HepG2 (cell line): Measurements from ENCODE around the gene TGM2. TPM values are rescaled to one million over a fixed set of nuclear protein-coding genes. Genes with fewer than 3 reads are reported as not detected.

Source experiments
- BRCA1 ChIP-seq: sonication (generic); formaldehyde crosslinking; IDR thresholded peaks from 2 replicates; pipeline ENCODE4 v1.4.0; 2020; ENCODE audit warnings: missing genetic modification reagents
- FOXJ3 ChIP-seq: sonication (generic); formaldehyde crosslinking; IDR thresholded peaks from 2 replicates; pipeline ENCODE4 v1.4.0; 2020; ENCODE audit warnings: missing genetic modification reagents, mild to moderate bottlenecking, borderline replicate concordance
- HDAC2 ChIP-seq: sonication (generic); formaldehyde crosslinking; IDR thresholded peaks from 2 replicates; pipeline ENCODE4 v1.4.0; 2020; ENCODE audit warnings: missing genetic modification reagents
- HES4 ChIP-seq: sonication (generic); formaldehyde crosslinking; IDR thresholded peaks from 2 replicates; pipeline ENCODE4 v1.9.0; 2021; ENCODE audit warnings: mild to moderate bottlenecking, missing genetic modification reagents, borderline replicate concordance
- HNF1A ChIP-seq, 2 experiments: sonication (generic) in 1 of 2; formaldehyde crosslinking in 1 of 2; IDR thresholded peaks; 2 replicates each; pipeline versions ENCODE4 v1.4.0 to v1.6.1; 2016 to 2020; ENCODE audit warnings: borderline replicate concordance in 1 of 2, low read depth in 1 of 2, mild to moderate bottlenecking in 1 of 2, missing genetic modification reagents in 1 of 2
- IRF2 ChIP-seq: IDR thresholded peaks from 2 replicates; pipeline ENCODE4 v1.6.1; 2018; ENCODE audit warnings: missing genetic modification reagents, missing compliant biosample characterization
- KDM6A ChIP-seq: IDR thresholded peaks from 2 replicates; pipeline ENCODE4 v1.6.1; 2016; ENCODE audit warnings: low read depth
- MIXL1 ChIP-seq: IDR thresholded peaks from 2 replicates; pipeline ENCODE4 v1.6.1; 2016
- MLX ChIP-seq: IDR thresholded peaks from 2 replicates; pipeline ENCODE4 v1.6.1; 2016
- RCOR2 ChIP-seq: IDR thresholded peaks from 2 replicates; pipeline ENCODE4 v1.6.1; 2016; ENCODE audit warnings: missing biosample characterization, missing genetic modification reagents
- TARDBP ChIP-seq: sonication (generic); formaldehyde crosslinking; IDR thresholded peaks from 2 replicates; pipeline ENCODE4 v1.8.0; 2022; ENCODE audit warnings: mild to moderate bottlenecking, missing genetic modification reagents
- TCF12 ChIP-seq, 2 experiments: fragments of 450-650 bp in 1 of 2; sonication (generic) in 1 of 2; formaldehyde crosslinking in 1 of 2; IDR thresholded peaks; 2 replicates each; pipeline versions ENCODE4 v1.6.1 to v1.8.0; 2017 to 2022; ENCODE audit warnings: antibody characterized with exemption in 1 of 2, mild to moderate bottlenecking in 1 of 2, missing genetic modification reagents in 1 of 2, moderate library complexity in 1 of 2
- TEAD2 ChIP-seq: sonication (generic); formaldehyde crosslinking; IDR thresholded peaks from 2 replicates; pipeline ENCODE4 v1.9.0; 2021; ENCODE audit warnings: missing genetic modification reagents
- TP53 ChIP-seq: sonication (generic); formaldehyde crosslinking; conservative IDR thresholded peaks from 2 replicates; pipeline ENCODE4 v1.4.0; 2020; ENCODE audit warnings: missing genetic modification reagents
- ZBTB44 ChIP-seq: sonication (generic); formaldehyde crosslinking; IDR thresholded peaks from 2 replicates; pipeline ENCODE4 v1.4.0; 2020; ENCODE audit warnings: missing genetic modification reagents
- ZBTB49 ChIP-seq: sonication (generic); formaldehyde crosslinking; IDR thresholded peaks from 2 replicates; pipeline ENCODE4 v1.4.0; 2020; ENCODE audit warnings: missing genetic modification reagents, borderline replicate concordance
- ZNF12 ChIP-seq: sonication (generic); formaldehyde crosslinking; IDR thresholded peaks from 2 replicates; pipeline ENCODE4 v1.5.0; 2020; ENCODE audit warnings: missing genetic modification reagents
- ZNF124 ChIP-seq: sonication (generic); formaldehyde crosslinking; IDR thresholded peaks from 2 replicates; pipeline ENCODE4 v1.4.0; 2020; ENCODE audit warnings: missing genetic modification reagents
- ZNF317 ChIP-seq: sonication (generic); formaldehyde crosslinking; IDR thresholded peaks from 2 replicates; pipeline ENCODE4 v1.5.0; 2020; ENCODE audit warnings: mild to moderate bottlenecking, missing genetic modification reagents
- ZNF331 ChIP-seq: sonication (generic); formaldehyde crosslinking; IDR thresholded peaks from 2 replicates; pipeline ENCODE4 v1.4.0; 2020; ENCODE audit warnings: missing genetic modification reagents
- ZNF564 ChIP-seq: sonication (generic); formaldehyde crosslinking; IDR thresholded peaks from 2 replicates; pipeline ENCODE4 v1.8.1; 2023; ENCODE audit warnings: mild to moderate bottlenecking, missing genetic modification reagents
- ZNF644 ChIP-seq: IDR thresholded peaks from 2 replicates; pipeline ENCODE4 v1.6.1; 2016; ENCODE audit warnings: low read depth
- ZNF792 ChIP-seq: IDR thresholded peaks from 2 replicates; pipeline ENCODE4 v1.6.1; 2016
- polyA plus RNA-seq, 8 experiments: library from polyadenylated mRNA; depleted of rRNA in 3 of 8; stranded (reverse) in 7 of 8; unstranded in 1 of 8; fragments of >200 nt; fragmentation: Illumina TruSeq in 4 of 8; extraction: Trizol in 4 of 8; gene quantifications; 2 replicates each; pipeline versions ENCODE4 v1.2.1 to v1.2.3, GENCODE V29; 2011 to 2016; ENCODE audit warnings: low read depth in 4 of 8, missing spikeins in 1 of 8, mixed read lengths in 1 of 8; ENCODE audit not compliant: insufficient read depth in 1 of 8
- total RNA-seq, 5 experiments: library from RNA; depleted of rRNA; stranded (reverse); fragments of >200 nt; fragmentation: Illumina TruSeq; extraction: Trizol; gene quantifications; 2 replicates each; pipeline ENCODE4 v1.2.3, GENCODE V29; 2016; ENCODE audit warnings: low read depth in 1 of 5

TGM2 gene
- total and polyA plus RNA-seq, 2 of the 13 experiments (the other 11 are each of a cell fraction or from before 2014, with no cell fraction given), result 4.2 to 46.4 TPM

GRCh38 chr20:38082894-38083293 is 82.2 kb downstream of the TGM2 start (continued):
- TF ChIP-seq ZNF124 (CRISPR knock-in tag) (no peak), ZNF564 (CRISPR knock-in tag) (no peak), ZBTB44 (CRISPR knock-in tag) (no peak), TARDBP (CRISPR knock-in tag) (peak; percentile 46; the same call in 1 of the 2 replicates), KDM6A (CRISPR knock-in tag) (peak; percentile 82), RCOR2 (CRISPR knock-in tag) (peak; percentile 95), TEAD2 (CRISPR knock-in tag) (no peak), ZNF792 (CRISPR knock-in tag) (peak; percentile 86), IRF2 (peak; percentile 58; the same call in 1 of the 2 replicates), TP53 (CRISPR knock-in tag) (no peak), HDAC2 (CRISPR knock-in tag) (peak; percentile 87), BRCA1 (CRISPR knock-in tag) (no peak), HES4 (CRISPR knock-in tag) (no peak), ZBTB49 (CRISPR knock-in tag) (no peak), ZNF644 (CRISPR knock-in tag) (peak; percentile 53; the same call in 1 of the 2 replicates), MIXL1 (peak; percentile 97), ZNF317 (CRISPR knock-in tag) (peak; percentile 62; the same call in 1 of the 2 replicates), ZNF331 (CRISPR knock-in tag) (peak; percentile 55; the same call in 1 of the 2 replicates), MLX (CRISPR knock-in tag) (peak; percentile 41; the same call in 1 of the 2 replicates), ZNF12 (CRISPR knock-in tag) (peak; percentile 58; the same call in 1 of the 2 replicates), FOXJ3 (CRISPR knock-in tag) (peak; percentile 86; the same call in 1 of the 2 replicates), HNF1A (IDR thresholded peaks at IDR 0.05; ENCODE audit: low read depth) (peak; percentile 64), HNF1A (CRISPR knock-in tag; IDR thresholded peaks at IDR 0.05; ENCODE audit: borderline replicate concordance) (peak; percentile 26; the same call in 1 of the 2 replicates), TCF12 (IDR thresholded peaks at IDR 0.05) (no peak), TCF12 (CRISPR knock-in tag; IDR thresholded peaks at IDR 0.05) (0 out of 2 replicates have a peak, but pooled peaks have one; percentile 48)
